NCI-H748 (cell line): ENCODE measurements around the gene DYNC1I2.

Experiments
- DNase-seq: peaks from one replicate; lab custom pipeline; 2025; ENCODE audit not compliant: unreplicated experiment; lab: John Stamatoyannopoulos, UW

Gene DYNC1I2

GRCh38 chr2:171687287-171688128 is at the start of gene DYNC1I2:
DYNC1I2 (plus strand) TSS chr2:171687469; CDS start chr2:171690156, 2,687 bp downstream.
- peak; percentile 96 for DNase-seq

DNA sequence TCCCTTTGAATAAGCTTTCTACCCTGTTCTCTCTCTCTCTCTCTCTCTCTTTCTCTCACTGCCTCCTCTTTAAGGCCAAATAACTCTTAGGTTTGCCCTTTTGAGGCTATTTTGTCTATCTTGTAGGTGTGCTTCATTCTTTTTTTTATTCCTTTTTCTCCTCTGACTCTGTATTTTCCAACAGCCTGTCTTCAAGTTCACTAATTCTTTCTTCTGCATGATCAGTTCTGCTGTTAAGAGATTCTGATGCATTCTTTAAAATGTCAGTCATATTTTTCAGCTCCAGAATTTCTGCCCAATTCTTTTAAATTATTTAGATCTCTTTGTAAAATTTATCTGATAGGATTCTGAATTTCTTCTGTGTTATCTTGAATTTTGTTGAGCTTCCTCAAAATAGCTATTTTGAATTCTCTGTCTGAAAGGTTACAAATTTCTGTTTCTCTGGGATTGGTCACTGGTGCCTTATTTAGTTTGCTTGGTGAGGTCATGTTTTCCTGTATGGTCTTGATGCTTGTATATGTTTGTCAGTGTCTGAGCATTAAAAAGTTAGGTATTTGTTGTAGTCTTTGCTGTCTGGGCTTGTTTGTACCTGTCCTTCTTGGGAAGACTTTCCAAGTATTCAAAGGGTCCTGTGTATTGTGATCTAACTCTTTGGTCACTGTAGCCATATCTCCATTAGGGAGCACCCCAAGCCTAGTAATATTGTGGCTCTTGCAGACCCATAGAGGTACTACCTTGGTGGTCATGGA is 35.4 kb upstream of the DYNC1I2 start:
- DNase-seq, result no peak

DNA sequence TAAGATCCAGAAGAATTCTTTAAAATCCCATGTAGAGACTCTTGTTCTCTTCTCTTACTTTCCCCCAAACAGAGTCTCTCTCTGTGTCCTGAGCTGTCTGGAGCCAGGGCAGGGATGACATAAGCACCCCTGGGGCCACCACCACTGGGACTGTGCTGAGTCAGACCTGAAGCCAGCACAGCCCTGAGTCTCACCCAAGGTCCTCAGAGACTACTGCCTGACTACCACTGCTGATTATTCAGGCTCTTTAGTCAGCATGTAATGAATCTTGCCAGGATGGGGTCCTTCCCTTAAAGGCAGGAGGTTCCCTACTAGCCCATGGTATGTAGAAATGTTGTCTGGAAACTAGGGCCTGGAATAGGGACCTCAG is 34.9 kb upstream of the DYNC1I2 start:
- DNase-seq, result no peak

DNA sequence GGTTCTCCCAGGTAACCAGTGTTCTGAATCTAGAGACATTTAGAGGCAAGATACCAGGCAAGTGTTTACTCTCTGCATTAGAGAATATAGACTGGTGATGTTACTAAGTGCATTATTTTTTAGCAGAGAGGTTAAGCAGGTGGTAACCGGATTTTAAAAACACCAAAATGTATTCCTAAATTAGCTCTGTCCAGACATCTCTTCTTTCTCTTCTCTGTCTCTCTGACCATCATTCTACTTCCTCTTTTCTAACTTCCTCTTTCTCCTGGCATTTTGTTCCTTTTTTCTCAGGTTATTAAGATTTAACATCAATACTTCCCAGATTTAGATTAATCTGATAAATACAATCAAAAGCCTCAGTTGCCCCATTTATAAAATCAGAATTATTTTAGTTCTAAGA is 31.7 kb upstream of the DYNC1I2 start:
- DNase-seq, result no peak

DNA sequence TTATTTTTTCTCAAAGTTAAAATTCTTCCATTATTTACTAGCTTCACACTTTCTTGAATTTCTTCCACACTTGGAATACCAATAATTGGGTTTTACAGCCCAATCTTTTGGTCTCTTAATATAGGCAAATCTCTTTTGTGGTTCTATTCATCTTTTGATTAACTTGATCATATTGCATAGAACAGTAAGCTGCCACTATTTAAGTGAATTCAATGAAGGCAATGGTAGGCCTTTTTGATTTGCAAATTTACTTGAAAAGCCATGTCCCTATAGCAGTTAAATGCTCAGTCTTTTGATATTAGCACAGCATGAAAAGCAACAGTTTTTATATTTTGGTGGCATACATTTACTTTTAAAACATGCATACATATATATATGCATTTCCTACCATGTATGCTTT is 20.2 kb upstream of the DYNC1I2 start:
- DNase-seq, result no peak

GRCh38 chr2:171668183-171668582 is 19.1 kb upstream of the DYNC1I2 start:
- DNase-seq, result no peak

DNA sequence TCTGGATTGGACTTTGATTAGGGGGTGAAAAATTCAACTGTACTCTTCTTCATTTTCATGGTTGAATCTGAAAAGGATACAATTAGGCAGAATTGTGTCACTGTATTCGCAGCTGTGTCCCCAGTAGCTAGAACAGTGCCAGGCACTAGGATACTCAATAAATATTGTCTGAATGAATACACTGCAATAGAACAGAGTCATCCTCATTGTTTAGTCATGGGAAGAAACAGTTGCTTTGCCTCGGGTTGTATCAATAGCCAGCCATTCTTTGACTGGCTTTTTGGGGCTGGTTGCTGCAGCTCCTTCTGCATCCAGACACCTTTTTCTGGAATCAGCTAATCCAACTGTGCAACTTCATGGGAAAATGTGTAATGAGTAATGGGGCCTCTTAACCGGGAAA is 18.1 kb upstream of the DYNC1I2 start:
- DNase-seq, result no peak

DNA sequence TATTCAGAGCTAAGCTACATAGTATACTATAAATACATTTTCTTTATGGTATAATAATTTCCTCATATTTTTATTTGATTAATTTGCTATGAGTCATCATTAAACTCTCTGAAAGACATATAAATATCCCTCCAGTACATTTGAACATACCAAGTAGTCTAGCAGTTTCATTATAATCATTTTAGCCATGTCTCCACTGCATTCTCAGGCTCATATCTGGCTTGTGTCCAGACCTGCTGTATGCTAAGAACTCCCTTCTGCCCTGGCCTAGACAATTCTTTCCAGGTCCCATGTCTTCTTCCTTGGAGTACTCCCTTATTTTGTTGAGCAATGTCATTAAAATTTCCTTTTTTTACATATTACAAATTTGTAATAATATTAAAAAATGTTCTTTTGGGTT is 16.6 kb upstream of the DYNC1I2 start:
- DNase-seq, result no peak

DNA sequence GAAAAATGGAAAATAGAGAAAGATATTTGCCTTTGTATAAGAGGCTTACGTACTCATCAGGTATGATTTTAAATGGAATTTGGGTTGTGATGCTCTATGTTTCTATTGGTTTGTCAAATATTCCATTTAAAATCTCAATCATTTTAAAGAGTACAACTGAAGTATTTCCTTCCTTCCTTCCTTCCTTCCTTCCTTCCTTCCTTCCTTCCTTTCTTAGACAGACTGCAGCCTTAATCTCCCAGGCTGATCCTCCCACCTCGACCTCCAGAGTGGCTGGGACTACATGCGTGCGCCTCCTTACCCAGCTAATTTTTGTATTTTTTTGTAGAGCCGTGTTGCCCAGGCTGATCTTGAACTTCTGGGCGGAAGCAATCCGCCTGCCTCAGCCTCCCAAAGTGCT is 15.4 kb upstream of the DYNC1I2 start:
- no peak for DNase-seq

- no peak for DNase-seq
These were observed 13.4 kb upstream of the DYNC1I2 start for GRCh38 chr2:171673905-171674304.

DNA sequence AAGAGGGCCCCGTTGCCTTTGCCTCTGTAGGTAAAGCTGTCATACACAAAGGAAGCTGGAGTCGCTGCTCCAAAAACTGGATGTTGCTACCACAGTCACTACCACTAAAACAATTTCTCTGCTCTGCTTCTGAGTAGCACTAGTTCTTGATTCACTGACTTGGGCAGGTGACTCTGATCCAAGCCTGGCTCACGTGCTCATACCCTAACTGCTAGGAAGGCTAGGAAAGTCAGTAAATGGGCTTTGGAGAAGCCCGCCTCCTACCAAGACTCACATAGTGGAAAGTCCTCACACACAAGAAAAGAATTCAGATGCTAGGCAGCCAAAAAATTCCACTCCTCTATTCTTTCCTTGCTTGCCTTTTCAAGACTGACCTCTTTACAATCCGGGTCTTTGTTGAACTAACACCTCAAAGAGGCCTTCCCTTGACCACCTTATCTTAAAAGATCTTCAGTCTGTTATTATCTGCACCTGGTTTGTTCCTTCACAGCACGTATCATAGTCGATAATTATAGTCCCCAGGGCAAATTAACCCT is 11.4 kb upstream of the DYNC1I2 start:
- DNase-seq, result no peak

DNA sequence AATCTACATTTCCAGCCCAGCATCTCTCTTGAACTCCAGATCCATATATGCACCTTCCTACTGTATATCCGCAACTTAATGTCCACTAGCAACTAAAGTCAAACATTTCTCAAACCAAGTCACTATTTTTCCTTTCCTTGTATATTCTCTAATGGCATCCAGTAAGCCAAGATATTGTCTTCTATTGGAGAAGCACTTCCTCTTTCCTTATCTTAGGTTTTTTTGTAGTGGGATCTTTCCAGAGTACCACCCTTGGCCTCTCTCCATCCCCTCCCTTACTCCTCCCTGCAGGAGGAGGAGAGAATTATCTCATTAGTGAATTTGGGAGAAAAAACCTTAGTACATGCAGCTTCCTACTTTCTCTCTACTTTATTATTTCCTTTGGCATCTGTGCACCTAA is 8.7 kb upstream of the DYNC1I2 start:
- no peak for DNase-seq

DNA sequence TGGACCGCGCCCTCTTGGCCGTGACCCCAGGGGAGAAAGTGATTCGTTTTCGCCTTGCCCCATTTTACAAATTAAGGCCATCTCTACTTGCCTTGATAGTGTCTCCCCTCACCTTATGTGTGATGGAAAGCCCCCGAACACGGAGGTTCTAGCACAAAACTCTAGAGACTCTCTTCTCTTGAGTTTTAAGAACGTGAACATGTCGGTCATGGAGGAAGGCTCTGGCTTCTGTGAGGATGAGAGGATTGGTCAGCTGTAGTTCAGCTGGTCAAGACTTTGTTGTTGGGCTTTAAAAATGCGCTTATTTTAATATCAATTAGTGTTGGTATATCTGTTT is 828 bp downstream of the DYNC1I2 start:
- DNase-seq, result peak; percentile 46

DNA sequence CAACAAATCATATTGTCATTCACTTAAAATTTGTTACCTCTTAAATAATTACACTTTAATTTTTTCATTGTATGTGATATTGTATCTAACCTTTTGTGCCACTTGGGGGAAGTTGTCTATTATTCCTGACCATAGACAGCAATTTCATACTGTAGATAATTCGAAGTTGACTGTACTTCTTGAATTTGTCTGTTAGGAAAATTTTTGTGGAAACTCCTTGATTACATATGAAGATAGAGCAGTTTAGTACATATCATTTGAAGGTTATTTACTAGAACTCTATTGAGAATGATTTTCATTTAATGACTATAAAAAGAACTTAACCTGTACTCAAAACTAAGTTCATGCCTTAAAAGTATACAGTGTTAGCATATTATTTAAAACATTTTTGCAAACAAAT is 5.1 kb downstream of the DYNC1I2 start:
- DNase-seq, result no peak

GRCh38 chr2:171702781-171703556 is 15.7 kb downstream of the DYNC1I2 start:
- DNase-seq, result no peak

GRCh38 chr2:171703574-171704347 is 16.5 kb downstream of the DYNC1I2 start:
- DNase-seq, result peak; percentile 50

GRCh38 chr2:171706152-171706803 is 19.0 kb downstream of the DYNC1I2 start:
- DNase-seq, result peak; percentile 31

GRCh38 chr2:171707752-171708151 is 20.5 kb downstream of the DYNC1I2 start:
- no peak for DNase-seq

DNA sequence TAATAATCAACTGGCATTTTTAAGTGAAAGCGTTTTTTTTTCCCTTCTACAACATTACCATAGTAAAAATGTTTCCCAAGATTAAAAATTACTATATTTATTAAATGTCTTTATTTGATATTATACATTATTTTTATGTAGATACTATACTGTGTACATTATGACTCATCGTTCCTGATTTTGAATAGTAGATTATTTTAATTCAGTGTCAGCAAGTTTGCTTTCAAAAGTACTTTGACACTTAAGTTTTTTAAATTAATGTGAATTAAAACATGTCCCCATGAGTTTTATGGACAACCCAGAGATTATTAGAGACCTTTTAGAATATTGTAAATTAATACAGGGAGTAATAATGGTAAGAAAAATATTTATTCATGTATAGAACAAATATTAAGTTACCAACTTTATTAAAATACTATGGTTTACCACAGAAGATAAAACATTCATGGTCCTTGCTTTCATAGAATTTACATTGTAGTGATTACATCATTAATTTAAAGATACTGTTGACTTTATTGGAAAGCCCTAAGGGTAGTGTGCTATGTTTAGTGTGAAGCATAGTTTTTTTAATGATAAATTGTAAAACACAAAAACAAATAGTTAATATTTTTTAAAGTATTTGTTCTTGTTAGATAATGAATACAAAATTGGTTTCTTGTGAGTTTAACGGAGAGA is 21.9 kb downstream of the DYNC1I2 start:
- no peak for DNase-seq

GRCh38 chr2:171711351-171711750 is 24.1 kb downstream of the DYNC1I2 start:
- DNase-seq, result no peak
